H1 (cell line): ENCODE results near the gene MEF2D. TPM values are rescaled to one million over a fixed set of nuclear protein-coding genes. Genes with fewer than 3 reads are reported as not detected.

Source experiments
- CTCF ChIA-PET: fragments of 300-600 bp; sonication (Branson Sonifier 250); formaldehyde crosslinking; loops from one replicate; lab custom pipeline; 2021; ENCODE audit not compliant: partially characterized antibody; lab: Charles Lee
- POLR2A ChIA-PET: fragments of 300-600 bp; sonication (Branson Sonifier 250); formaldehyde crosslinking; loops from one replicate; lab custom pipeline; 2021; ENCODE audit warnings: inconsistent platforms; ENCODE audit not compliant: partially characterized antibody; lab: Charles Lee
- DNase-seq, 2 experiments: peaks; one replicate each; pipeline versions ENCODE4 v3.0.0 to v3.0.0-alpha.2; 2010 to 2022; ENCODE audit warnings: low spot score in 2 of 2, low read depth in 1 of 2, mixed read lengths in 1 of 2
- FAIRE-seq: peaks from 2 replicates; lab custom pipeline; 2011; peaks lifted over from hg19 to GRCh38; lab: Jason Lieb, UNC
- H2AFZ ChIP-seq: 2 replicates; pipeline ENCODE4 v1.8.1; 2012; ENCODE audit warnings: low read length, inconsistent platforms
- H2AK5ac ChIP-seq: 2 replicates; pipeline ENCODE4 v1.6.1; 2013; ENCODE audit warnings: low read depth, low read length
- H2BK120ac ChIP-seq: replicated peaks from 2 replicates; pipeline ENCODE3; 2013; ENCODE audit warnings: low read depth, low read length, inconsistent platforms
- H2BK12ac ChIP-seq: 2 replicates; pipeline ENCODE4 v1.6.1; 2013; ENCODE audit warnings: low read depth, low read length
- H2BK15ac ChIP-seq: 2 replicates; pipeline ENCODE4 v1.6.1; 2013; ENCODE audit warnings: low read length
- H2BK20ac ChIP-seq: 2 replicates; pipeline ENCODE4 v1.6.1; 2013; ENCODE audit warnings: low read length
- H2BK5ac ChIP-seq: 2 replicates; pipeline ENCODE4 v1.6.1; 2013; ENCODE audit warnings: low read depth, low read length
- H3K14ac ChIP-seq: 2 replicates; pipeline ENCODE4 v1.6.1; 2013; ENCODE audit warnings: inconsistent platforms; ENCODE audit not compliant: insufficient read length
- H3K18ac ChIP-seq: 2 replicates; pipeline ENCODE4 v1.6.1; 2013; ENCODE audit warnings: low read length; ENCODE audit errors: extremely low read depth
- H3K23ac ChIP-seq: 2 replicates; pipeline ENCODE4 v1.6.1; 2013; ENCODE audit warnings: inconsistent platforms; ENCODE audit not compliant: insufficient read length
- H3K23me2 ChIP-seq: 2 replicates; pipeline ENCODE4 v1.6.1; 2013; ENCODE audit warnings: low read depth, low read length
- H3K27ac ChIP-seq: 2 replicates; pipeline ENCODE4 v1.6.1; 2011; ENCODE audit warnings: low read depth, low read length, inconsistent platforms
- H3K27me3 ChIP-seq, 4 experiments: replicated peaks in 1 of 4; 1 replicate in 1 of 4; 2 replicates in 3 of 4; pipeline versions ENCODE4 v1.6.1 to v1.8.1; 2011 to 2013; ENCODE audit warnings: low read length in 3 of 4, mild to moderate bottlenecking in 3 of 4, inconsistent platforms in 2 of 4, mixed read lengths in 2 of 4, moderate library complexity in 1 of 4; ENCODE audit not compliant: control insufficient read depth in 3 of 4, insufficient read depth in 3 of 4; ENCODE audit errors: extremely low read depth in 1 of 4
- H3K36me3 ChIP-seq, 4 experiments: 2 replicates each; pipeline versions ENCODE4 v1.6.1 to v1.8.1; 2011 to 2013; ENCODE audit warnings: mild to moderate bottlenecking in 4 of 4, low read length in 3 of 4, moderate library complexity in 2 of 4, control low read depth in 1 of 4, inconsistent platforms in 1 of 4; ENCODE audit not compliant: insufficient read depth in 4 of 4, control insufficient read depth in 2 of 4
- H3K4ac ChIP-seq: replicated peaks from 2 replicates; pipeline ENCODE3; 2013; ENCODE audit warnings: low read length, low read depth, mixed read lengths, inconsistent platforms; ENCODE audit not compliant: insufficient read length
- H3K4me1 ChIP-seq, 4 experiments: replicated peaks in 1 of 4; 1 replicate in 1 of 4; 2 replicates in 3 of 4; pipeline versions ENCODE4 v1.6.1 to v1.8.1; 2011 to 2013; ENCODE audit warnings: low read length in 3 of 4, inconsistent platforms in 2 of 4, mixed read lengths in 1 of 4; ENCODE audit not compliant: insufficient read depth in 4 of 4, control insufficient read depth in 3 of 4
- H3K4me2 ChIP-seq, 2 experiments: 2 replicates each; pipeline versions ENCODE4 v1.6.1 to v1.8.1; 2011 to 2013; ENCODE audit warnings: low read depth in 2 of 2, low read length in 2 of 2, control low read depth in 1 of 2, inconsistent platforms in 1 of 2, mild to moderate bottlenecking in 1 of 2; ENCODE audit not compliant: insufficient read depth in 1 of 2
- H3K4me3 ChIP-seq, 4 experiments: fragments of 200-600, 300-600 bp in 1 of 4; sonication (generic), shearing (Covaris generic), sonication (Bioruptor Twin) in 1 of 4; 2 replicates each; pipeline versions ENCODE4 v1.5.1 to v1.8.1; 2011 to 2016; ENCODE audit warnings: low read length in 4 of 4, low read depth in 3 of 4, control low read depth in 2 of 4, inconsistent platforms in 2 of 4, mild to moderate bottlenecking in 2 of 4, mixed read lengths in 1 of 4, moderate library complexity in 1 of 4; ENCODE audit not compliant: insufficient read depth in 2 of 4; ENCODE audit errors: extremely low read depth in 1 of 4
- H3K56ac ChIP-seq: replicated peaks from 2 replicates; pipeline ENCODE3; 2013; ENCODE audit warnings: low read depth, mild to moderate bottlenecking, mixed read lengths, low read length, inconsistent platforms; ENCODE audit not compliant: insufficient read length
- H3K79me1 ChIP-seq: 2 replicates; pipeline ENCODE4 v1.6.1; 2013; ENCODE audit warnings: low read depth, low read length, control low read depth
- H3K79me2 ChIP-seq, 2 experiments: 2 replicates each; pipeline versions ENCODE4 v1.6.1 to v1.8.1; 2012 to 2013; ENCODE audit warnings: low read length in 2 of 2, mild to moderate bottlenecking in 2 of 2, inconsistent platforms in 1 of 2; ENCODE audit not compliant: insufficient read depth in 2 of 2, control insufficient read depth in 1 of 2
- H3K9ac ChIP-seq, 4 experiments: replicated peaks in 1 of 4; 1 replicate in 1 of 4; 2 replicates in 3 of 4; pipeline versions ENCODE4 v1.6.1 to v1.8.1; 2011 to 2013; ENCODE audit warnings: low read depth in 3 of 4, low read length in 3 of 4, control low read depth in 2 of 4, mild to moderate bottlenecking in 2 of 4, moderate library complexity in 2 of 4, inconsistent platforms in 1 of 4; ENCODE audit errors: extremely low read depth in 1 of 4
- H3K9me3 ChIP-seq, 2 experiments: 2 replicates each; pipeline versions ENCODE4 v1.6.1 to v1.8.1; 2012 to 2013; ENCODE audit warnings: mild to moderate bottlenecking in 2 of 2, moderate library complexity in 2 of 2, control low read depth in 1 of 2, inconsistent platforms in 1 of 2, low read depth in 1 of 2, low read length in 1 of 2, mixed read lengths in 1 of 2; ENCODE audit not compliant: insufficient read depth in 2 of 2
- H4K20me1 ChIP-seq, 2 experiments: replicated peaks in 1 of 2; 2 replicates each; pipeline versions ENCODE3 to v1.8.1; 2011 to 2013; ENCODE audit warnings: inconsistent platforms in 2 of 2, low read length in 2 of 2, mild to moderate bottlenecking in 1 of 2; ENCODE audit not compliant: insufficient read depth in 2 of 2, control insufficient read depth in 1 of 2
- H4K5ac ChIP-seq: 2 replicates; pipeline ENCODE4 v1.6.1; 2013; ENCODE audit warnings: low read length, low read depth, mixed read lengths, inconsistent platforms; ENCODE audit not compliant: insufficient read length
- H4K8ac ChIP-seq: 2 replicates; pipeline ENCODE4 v1.8.0; 2013; ENCODE audit warnings: mild to moderate bottlenecking, moderate library complexity, low read length, inconsistent platforms; ENCODE audit not compliant: insufficient read depth; ENCODE audit errors: extremely low read depth
- H4K91ac ChIP-seq: replicated peaks from 2 replicates; pipeline ENCODE3; 2013; ENCODE audit warnings: low read length, mixed read lengths, inconsistent platforms; ENCODE audit not compliant: insufficient read length
- CBX5 ChIP-seq: fragments of 300-800, 300-1000 bp; sonication (generic); IDR thresholded peaks from 2 replicates; pipeline ENCODE4 v1.7.1; 2016; ENCODE audit warnings: antibody characterized with exemption, low read length, low read depth
- CHD2 ChIP-seq: IDR thresholded peaks from 2 replicates; pipeline ENCODE4 v1.6.1; 2012; ENCODE audit warnings: low read length, improper control_type of control experiment
- CTBP2 ChIP-seq: IDR thresholded peaks from 2 replicates; pipeline ENCODE4 v1.7.0; 2011; ENCODE audit warnings: borderline replicate concordance, mild to moderate bottlenecking, moderate library complexity, mixed read lengths, low read length; ENCODE audit not compliant: insufficient read depth, insufficient read length
- KDM5A ChIP-seq: fragments of 200-600 bp; IDR thresholded peaks from 2 replicates; pipeline ENCODE4 v1.7.1; 2012; ENCODE audit warnings: mild to moderate bottlenecking, low read length, inconsistent platforms, mixed read lengths
- MAX ChIP-seq: IDR thresholded peaks from 2 replicates; pipeline ENCODE4 v1.6.1; 2012; ENCODE audit warnings: inconsistent platforms
- PHF8 ChIP-seq: fragments of 200-600 bp; sonication (generic); conservative IDR thresholded peaks from 2 replicates; pipeline ENCODE4 v1.7.1; 2012; ENCODE audit warnings: low read depth, mild to moderate bottlenecking, inconsistent platforms, low read length, moderate library complexity
- YY1 ChIP-seq: IDR thresholded peaks from 2 replicates; pipeline ENCODE4 v1.6.1; 2011; ENCODE audit warnings: low read depth, mild to moderate bottlenecking, low read length
- WGBS, 2 experiments: shearing (Covaris generic) in 1 of 2; methylation state at CpG; one replicate each; pipeline versions ENCODE4 v1.1.6 to v1.1.7; 2013 to 2015; ENCODE audit warnings: low lambda C conversion rate in 2 of 2, mixed read lengths in 2 of 2, inconsistent platforms in 1 of 2, low coverage in 1 of 2, missing lambda C conversion rate in 1 of 2; ENCODE audit not compliant: insufficient replicate concordance in 2 of 2, insufficient coverage in 1 of 2, insufficient read length in 1 of 2; ENCODE audit errors: extremely low coverage in 1 of 2, missing lambda C conversion rate in 1 of 2; 5-methylcytosine and 5-hydroxymethylcytosine counted together
- polyA plus RNA-seq, 7 experiments: library from polyadenylated mRNA; depleted of rRNA in 3 of 7; stranded (reverse) in 5 of 7; unstranded in 2 of 7; fragments of >200 nt in 5 of 7; fragments of 200-250 nt in 2 of 7; gene quantifications; 1 replicate in 5 of 7; 2 replicates in 1 of 7; 4 replicates in 1 of 7; pipeline versions ENCODE4 v1.2.1 to v1.2.3, GENCODE V29; 2011 to 2013; ENCODE audit warnings: missing spikeins in 2 of 7, mixed read lengths in 2 of 7
- total RNA-seq: library from RNA; stranded (reverse); fragmentation: NEBNext Ultra II Directional; extraction: Animal tissue kit (Norgen Biotek cat#: 25700); gene quantifications from 2 replicates; pipeline ENCODE4 v1.2.1, GENCODE V29; 2021
- TF ChIP-seq, protein P1 (sequence below), 3 experiments: IDR thresholded peaks; 1 replicate in 2 of 3; 2 replicates in 1 of 3; pipeline versions ENCODE4 v1.5.1 to v1.6.1; 2011; ENCODE audit warnings: low read length in 3 of 3, mild to moderate bottlenecking in 3 of 3, inconsistent platforms in 2 of 3, low read depth in 1 of 3, moderate library complexity in 1 of 3; ENCODE audit not compliant: insufficient read depth in 1 of 3; ENCODE audit errors: control extremely low read depth in 1 of 3

Gene MEF2D
- total and polyA plus RNA-seq, 2 of the 8 experiments (the other 6 are each of a cell fraction or from before 2014, with no cell fraction given) = 17.3 to 20.3 TPM

GRCh38 chr1:156489166-156489934, 11.2 kb downstream of the MEF2D start:
- Histone ChIP-seq H3K36me3 (no peaks in the 10 kb centered on the region), H2BK120ac (no peak overlapping the region), H3K14ac (no peak overlapping the region), H3K9ac (no peak overlapping the region; a peak in 2 of 7 replicates), H3K27me3 (no peaks in the 10 kb centered on the region), H3K79me2 (peaks cover 0 to 74% of the 10 kb centered on the region in 2 experiments; a peak in 2 of 4 replicates), H2AK5ac (peak overlapping the region; percentile 18; the same call in 1 of the 2 replicates), H3K4me1 (peaks cover 9 to 44% (median 28%) of the 10 kb centered on the region in 4 experiments), H3K18ac (no peak overlapping the region; the same call in none of the 2 replicates), H4K8ac (no peak overlapping the region), H4K91ac (peak overlapping the region; percentile 14), H3K4ac (no peak overlapping the region), H4K20me1 (peaks cover 3 to 19% of the 10 kb centered on the region in 2 experiments), H3K9me3 (no peaks in the 10 kb centered on the region), H3K23me2 (no peaks in the 10 kb centered on the region; the same call in 1 of the 2 replicates), H3K23ac (no peak overlapping the region), H2BK12ac (peak overlapping the region; percentile 5; the same call in 1 of the 2 replicates), H2BK5ac (peak overlapping the region; percentile 63), H3K4me2 (peak overlapping the region; percentile 69 to 79; a peak in 3 of 4 replicates), H3K56ac (no peak overlapping the region), H2AFZ (no peak overlapping the region), H2BK15ac (peak overlapping the region; percentile 2; the same call in 1 of the 2 replicates), H3K79me1 (peaks cover 21% of the 10 kb centered on the region), H2BK20ac (no peak overlapping the region), H4K5ac (no peak overlapping the region), H3K4me3 (peak overlapping the region in 1 of 4 experiments; percentile 51; a peak in 2 of 8 replicates), H3K27ac (no peak overlapping the region)
- FAIRE-seq (no peak), DNase-seq (no peak)
- CTCF ChIA-PET = interaction anchor here (0.5 to 17.4 kb wide), 16 partner anchors 6 to 105 kb away, joined by 3 to 236 read pairs (median 6); partner anchors contain the start of gene MEF2D
- POLR2A ChIA-PET = interaction anchor here (0.5 to 16.1 kb wide), 9 partner anchors 9 to 105 kb away, joined by 3 to 166 read pairs (median 5); partner anchors contain the start of genes MEF2D and NAXE
- 58% methylated on average over 12 of the region's 12 CpGs; no CpG with 5 or more reads in 1 of the 2 experiments for WGBS, 2 experiments
- TF ChIP-seq PHF8 (no peak), CHD2 (no peak), KDM5A (no peak), CTBP2 (no peak), MAX (peak; percentile 10; the same call in 1 of the 2 replicates), YY1 (no peak), CBX5 (no peak)
- TF ChIP-seq, protein P1, sequence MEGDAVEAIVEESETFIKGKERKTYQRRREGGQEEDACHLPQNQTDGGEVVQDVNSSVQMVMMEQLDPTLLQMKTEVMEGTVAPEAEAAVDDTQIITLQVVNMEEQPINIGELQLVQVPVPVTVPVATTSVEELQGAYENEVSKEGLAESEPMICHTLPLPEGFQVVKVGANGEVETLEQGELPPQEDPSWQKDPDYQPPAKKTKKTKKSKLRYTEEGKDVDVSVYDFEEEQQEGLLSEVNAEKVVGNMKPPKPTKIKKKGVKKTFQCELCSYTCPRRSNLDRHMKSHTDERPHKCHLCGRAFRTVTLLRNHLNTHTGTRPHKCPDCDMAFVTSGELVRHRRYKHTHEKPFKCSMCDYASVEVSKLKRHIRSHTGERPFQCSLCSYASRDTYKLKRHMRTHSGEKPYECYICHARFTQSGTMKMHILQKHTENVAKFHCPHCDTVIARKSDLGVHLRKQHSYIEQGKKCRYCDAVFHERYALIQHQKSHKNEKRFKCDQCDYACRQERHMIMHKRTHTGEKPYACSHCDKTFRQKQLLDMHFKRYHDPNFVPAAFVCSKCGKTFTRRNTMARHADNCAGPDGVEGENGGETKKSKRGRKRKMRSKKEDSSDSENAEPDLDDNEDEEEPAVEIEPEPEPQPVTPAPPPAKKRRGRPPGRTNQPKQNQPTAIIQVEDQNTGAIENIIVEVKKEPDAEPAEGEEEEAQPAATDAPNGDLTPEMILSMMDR (IDR thresholded peaks at IDR 0.05; ENCODE audit: control extremely low read depth in 1 of 3, insufficient read depth in 1 of 3, low read depth in 1 of 3, low read length in 3 of 3) = peak in 2 of 3 experiments; percentile 26 to 32; a peak in 2 of 4 replicates
